Measurements from ENCODE around the gene PELI2. TPM values are rescaled to one million over a fixed set of nuclear protein-coding genes. Genes with fewer than 3 reads are reported as not detected.

PELI2 gene
- polyA plus RNA-seq, 4 donors: 21.4 to 32.4 (median 27.4) TPM

- no peak for DNase-seq (ENCODE audit: low read depth in 4 of 4, low spot score in 2 of 4)
These were observed 106.8 kb downstream of the PELI2 start for GRCh38 chr14:56224691-56225681.

GRCh38 chr14:56235388-56235787 lies 117.2 kb downstream of the PELI2 start:
- DNase-seq (ENCODE audit: low read depth in 4 of 4, low spot score in 2 of 4): no peak

- no peak for DNase-seq (ENCODE audit: low read depth in 4 of 4, low spot score in 2 of 4)
These were observed 119.2 kb downstream of the PELI2 start for GRCh38 chr14:56237398-56237797.

- no peak for DNase-seq (ENCODE audit: low read depth in 4 of 4, low spot score in 2 of 4)
These were observed 123.2 kb downstream of the PELI2 start for GRCh38 chr14:56241461-56241860.

GRCh38 chr14:56243110-56243509 lies 124.9 kb downstream of the PELI2 start:
- DNase-seq (ENCODE audit: low read depth in 4 of 4, low spot score in 2 of 4): no peak

GRCh38 chr14:56244138-56244789 lies 126.1 kb downstream of the PELI2 start:
- no peak for DNase-seq (ENCODE audit: low read depth in 4 of 4, low spot score in 2 of 4)

GRCh38 chr14:56247495-56248200 lies 129.4 kb downstream of the PELI2 start:
- no peak for DNase-seq (ENCODE audit: low read depth in 4 of 4, low spot score in 2 of 4)

- DNase-seq (ENCODE audit: low read depth in 4 of 4, low spot score in 2 of 4): no peak
These were observed 130.2 kb downstream of the PELI2 start for GRCh38 chr14:56248442-56248841.

- DNase-seq (ENCODE audit: low read depth in 4 of 4, low spot score in 2 of 4): no peak
These were observed 142.8 kb downstream of the PELI2 start for GRCh38 chr14:56261046-56261445.

- no peak for DNase-seq (ENCODE audit: low read depth in 4 of 4, low spot score in 2 of 4)
These were observed 144.3 kb downstream of the PELI2 start for GRCh38 chr14:56262530-56262929.

- DNase-seq (ENCODE audit: low read depth in 4 of 4, low spot score in 2 of 4): no peak
These were observed 149.8 kb downstream of the PELI2 start for GRCh38 chr14:56268039-56268438.

GRCh38 chr14:56268673-56269072 lies 150.5 kb downstream of the PELI2 start:
- DNase-seq (ENCODE audit: low read depth in 4 of 4, low spot score in 2 of 4): no peak

GRCh38 chr14:56270921-56271320 lies 152.7 kb downstream of the PELI2 start:
- DNase-seq (ENCODE audit: low read depth in 4 of 4, low spot score in 2 of 4): no peak

GRCh38 chr14:56271970-56272369 lies 153.8 kb downstream of the PELI2 start:
- DNase-seq (ENCODE audit: low read depth in 4 of 4, low spot score in 2 of 4): no peak

GRCh38 chr14:56273155-56273554 lies 154.9 kb downstream of the PELI2 start:
- DNase-seq (ENCODE audit: low read depth in 4 of 4, low spot score in 2 of 4): no peak

- DNase-seq (ENCODE audit: low read depth in 4 of 4, low spot score in 2 of 4): no peak
These were observed 155.7 kb downstream of the PELI2 start for GRCh38 chr14:56273951-56274350.

- DNase-seq (ENCODE audit: low read depth in 4 of 4, low spot score in 2 of 4): no peak
These were observed 156.3 kb downstream of the PELI2 start for GRCh38 chr14:56274556-56274955.

GRCh38 chr14:56276108-56276507 lies 157.9 kb downstream of the PELI2 start:
- no peak for DNase-seq (ENCODE audit: low read depth in 4 of 4, low spot score in 2 of 4)

- DNase-seq (ENCODE audit: low read depth in 4 of 4, low spot score in 2 of 4): no peak
These were observed 160.2 kb downstream of the PELI2 start for GRCh38 chr14:56278383-56278782.

GRCh38 chr14:56280843-56281242 lies 162.6 kb downstream of the PELI2 start:
- DNase-seq (ENCODE audit: low read depth in 4 of 4, low spot score in 2 of 4): no peak

GRCh38 chr14:56282179-56282578 lies 164.0 kb downstream of the PELI2 start:
- no peak for DNase-seq (ENCODE audit: low read depth in 4 of 4, low spot score in 2 of 4)
